Measurements from ENCODE around the gene CHEK1. TPM values are rescaled to one million over a fixed set of nuclear protein-coding genes. Genes with fewer than 3 reads are reported as not detected.

CHEK1 gene
- total RNA-seq, result 31.8 and 34.8 TPM in 2 replicates

DNA sequence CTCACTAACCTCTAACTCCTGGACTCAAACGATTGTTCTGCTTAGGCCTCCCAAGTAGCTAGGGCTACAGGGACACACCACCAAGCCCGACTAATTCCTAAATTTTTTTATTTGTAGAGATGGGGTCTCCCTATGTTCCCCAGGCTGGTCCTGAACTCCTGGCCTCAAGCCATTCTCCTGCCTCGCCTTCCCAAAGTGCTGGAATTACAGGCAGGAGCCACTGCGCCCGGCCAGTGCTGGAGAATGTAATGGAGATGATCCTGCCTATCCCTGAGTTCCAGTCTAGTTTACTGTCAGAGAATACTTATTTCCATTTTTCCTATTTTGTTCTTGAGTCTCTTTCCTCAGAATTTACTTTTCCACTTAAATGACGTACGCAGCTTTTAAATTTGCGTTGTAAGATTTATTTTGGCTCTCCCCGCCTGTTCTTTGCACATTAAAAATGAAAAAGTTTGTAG, at the start of gene CHEK1:
Gene CHEK1 (plus strand): TSS at position 408 of the 458 bp plus-strand sequence. CDS start 1,606 bp downstream, outside the sequence.

GRCh38 chr11:125592305-125593113, 32.5 kb upstream of the CHEK1 start, which contains the start of gene STT3A:
STT3A (plus strand) TSS chr11:125592852; CDS start chr11:125595916, 3,064 bp downstream.

DNA sequence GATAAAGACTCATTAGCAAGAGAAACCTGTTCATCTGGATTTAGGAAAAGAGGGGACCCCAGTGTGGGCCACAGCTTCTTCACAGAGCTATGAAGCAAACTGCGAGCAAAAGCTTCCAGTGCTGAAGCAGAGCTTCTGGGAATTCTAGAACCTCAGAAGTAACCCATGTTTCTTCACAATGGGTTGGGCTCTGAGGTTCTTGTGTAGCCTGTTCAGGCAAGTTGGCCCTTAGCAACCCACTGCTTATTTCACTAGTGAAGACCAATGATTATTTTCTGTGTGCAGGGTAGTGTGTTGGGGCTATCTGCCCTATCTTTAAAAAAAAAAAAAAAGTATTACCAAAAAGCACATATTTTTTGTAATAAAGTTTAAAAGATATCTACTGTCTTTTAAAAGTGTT, 55.8 kb downstream of the CHEK1 start, which contains the start of gene ACRV1:
Gene ACRV1 (minus strand): TSS at position 101 of the 400 bp plus-strand sequence. CDS start 67 bp downstream, at position 34.

Other genes with a start within 250 kb of the CHEK1 start
- 30.1 and 39.5 TPM in 2 replicates for gene FEZ1, start 128.9 kb upstream of the CHEK1 start, total RNA-seq
- 134 and 138 TPM in 2 replicates for gene EI24, start 55.7 kb upstream of the CHEK1 start, total RNA-seq
- gene STT3A, start 32.3 kb upstream of the CHEK1 start, total RNA-seq, result 189 and 225 TPM in 2 replicates
- gene ACRV1, start 55.7 kb downstream of the CHEK1 start, total RNA-seq, result not detected in 2 replicates
- not detected in 2 replicates for gene PATE1, start 121.1 kb downstream of the CHEK1 start, total RNA-seq
- 1.3 TPM in 1 of 2 replicates, not detected in the other for gene PATE2, start 153.7 kb downstream of the CHEK1 start, total RNA-seq
- not detected in 2 replicates for gene PATE3, start 163.0 kb downstream of the CHEK1 start, total RNA-seq
- gene PATE4, start 208.2 kb downstream of the CHEK1 start, total RNA-seq, result not detected in 2 replicates

All from mammary microvascular endothelial cell (primary cell).